GM21390 (cell line): ENCODE results near the gene PPP2R2D.

Experiments
- ATAC-seq: cut with Tn5 transposase; IDR thresholded peaks from one replicate; pipeline ENCODE4 v1.9.1; 2021; ENCODE audit not compliant: unreplicated experiment

PPP2R2D gene

GRCh38 chr10:131926253-131926652 is 25.4 kb downstream of the PPP2R2D start:
- no peak for ATAC-seq

GRCh38 chr10:131926743-131927595 is 26.2 kb downstream of the PPP2R2D start:
- ATAC-seq = no peak

GRCh38 chr10:131928248-131929095 is 27.7 kb downstream of the PPP2R2D start:
- peak; percentile 81 for ATAC-seq

- ATAC-seq = no peak
Observed at GRCh38 chr10:131929122-131929845, 28.5 kb downstream of the PPP2R2D start.

GRCh38 chr10:131930150-131930549 is 29.3 kb downstream of the PPP2R2D start:
- no peak for ATAC-seq

GRCh38 chr10:131930586-131931330 is 29.9 kb downstream of the PPP2R2D start:
- no peak for ATAC-seq

- no peak for ATAC-seq
Observed at GRCh38 chr10:131931981-131932380, 31.2 kb downstream of the PPP2R2D start.

GRCh38 chr10:131933016-131933695 is 32.3 kb downstream of the PPP2R2D start:
- no peak for ATAC-seq

GRCh38 chr10:131933696-131934086 is 32.9 kb downstream of the PPP2R2D start:
- ATAC-seq = no peak

GRCh38 chr10:131934769-131935168 is 34.0 kb downstream of the PPP2R2D start:
- no peak for ATAC-seq

- no peak for ATAC-seq
Observed at GRCh38 chr10:131935260-131935659, 34.5 kb downstream of the PPP2R2D start.

- ATAC-seq = no peak
Observed at GRCh38 chr10:131936294-131936693, 35.5 kb downstream of the PPP2R2D start.

- ATAC-seq = no peak
Observed at GRCh38 chr10:131936736-131937135, 35.9 kb downstream of the PPP2R2D start.

GRCh38 chr10:131937836-131938235 is 37.0 kb downstream of the PPP2R2D start:
- ATAC-seq = no peak

GRCh38 chr10:131938681-131939080 is 37.9 kb downstream of the PPP2R2D start:
- ATAC-seq = no peak

- ATAC-seq = no peak
Observed at GRCh38 chr10:131942455-131942854, 41.6 kb downstream of the PPP2R2D start.

GRCh38 chr10:131943021-131943814 is 42.4 kb downstream of the PPP2R2D start:
- no peak for ATAC-seq

GRCh38 chr10:131944412-131944811 is 43.6 kb downstream of the PPP2R2D start:
- no peak for ATAC-seq

GRCh38 chr10:131944976-131945695 is 44.3 kb downstream of the PPP2R2D start:
- no peak for ATAC-seq
